Cortex of kidney (tissue), 1 donor: ENCODE measurements around the gene DHX35.
A peak's percentile ranks its signal among the peaks of the same experiment; 100 is the strongest.

Experiments used
- DNase-seq: peaks from one replicate; lab custom pipeline; 2025; lab: John Stamatoyannopoulos, UW

Gene DHX35

GRCh38 chr20:39021748-39022147 is 59.6 kb downstream of the DHX35 start:
- DNase-seq, result no peak

DNA sequence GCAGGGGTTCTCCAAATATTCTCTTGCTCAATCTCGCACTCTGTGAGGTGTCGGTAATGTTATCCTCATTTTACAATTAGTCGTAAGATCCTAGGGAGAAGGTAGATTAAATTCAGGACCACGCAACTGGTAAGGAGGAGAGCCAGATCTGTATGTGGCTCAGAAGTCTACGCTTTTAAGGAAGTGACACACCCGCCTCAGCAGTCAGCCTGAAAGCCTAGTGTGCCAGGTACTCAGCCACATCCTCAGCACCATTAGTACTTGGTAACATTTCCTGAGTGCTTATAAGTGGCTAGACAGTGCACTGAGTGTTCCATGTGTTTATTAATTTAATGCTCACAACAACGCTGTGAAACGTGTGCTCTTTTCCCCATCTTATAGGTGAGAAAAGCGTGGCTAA is 63.7 kb downstream of the DHX35 start:
- DNase-seq, result no peak

DNA sequence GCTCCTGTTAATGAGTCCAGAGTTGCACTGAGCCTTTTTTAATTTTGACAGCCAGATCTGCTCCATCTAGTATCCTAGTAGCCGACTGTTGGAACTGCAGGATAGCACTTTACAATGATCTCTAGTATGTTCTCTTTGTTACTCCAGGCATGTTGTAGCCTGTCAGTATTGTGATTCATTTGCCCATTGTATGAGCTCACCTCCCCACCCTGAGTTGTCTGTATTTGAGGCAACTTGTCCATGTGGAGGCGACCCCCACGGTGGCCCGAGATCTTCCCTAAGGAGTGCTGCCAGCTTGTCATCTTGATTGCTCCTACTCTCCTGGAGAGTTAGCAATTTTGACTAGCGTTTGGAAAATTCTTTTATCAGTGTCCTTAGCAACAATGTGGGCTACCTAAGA is 67.2 kb downstream of the DHX35 start:
- DNase-seq, result no peak

- no peak for DNase-seq
Measured at GRCh38 chr20:39032997-39033396, 70.9 kb downstream of the DHX35 start.

DNA sequence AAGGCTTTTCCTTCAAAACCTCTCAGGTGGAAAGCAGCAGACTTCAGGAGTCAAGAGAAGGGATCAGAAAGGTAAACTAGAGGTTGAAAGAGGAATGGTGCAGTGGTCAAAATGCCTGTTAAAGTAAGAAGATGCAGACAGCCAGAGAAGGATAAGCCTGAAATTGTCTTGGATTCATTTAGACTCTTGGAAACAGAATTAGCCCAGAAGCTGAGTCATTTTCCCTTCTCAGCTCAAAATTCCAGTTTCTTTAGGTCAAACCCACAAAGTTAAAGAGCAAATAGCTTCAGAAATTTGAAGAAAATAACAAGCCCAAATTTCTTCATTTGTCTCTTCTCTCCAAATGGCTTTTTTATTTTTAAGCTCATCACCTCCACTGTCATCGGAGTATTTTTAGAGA is 73.9 kb downstream of the DHX35 start:
- DNase-seq, result no peak

- no peak for DNase-seq
Measured at GRCh38 chr20:39036851-39037250, 74.7 kb downstream of the DHX35 start.

DNA sequence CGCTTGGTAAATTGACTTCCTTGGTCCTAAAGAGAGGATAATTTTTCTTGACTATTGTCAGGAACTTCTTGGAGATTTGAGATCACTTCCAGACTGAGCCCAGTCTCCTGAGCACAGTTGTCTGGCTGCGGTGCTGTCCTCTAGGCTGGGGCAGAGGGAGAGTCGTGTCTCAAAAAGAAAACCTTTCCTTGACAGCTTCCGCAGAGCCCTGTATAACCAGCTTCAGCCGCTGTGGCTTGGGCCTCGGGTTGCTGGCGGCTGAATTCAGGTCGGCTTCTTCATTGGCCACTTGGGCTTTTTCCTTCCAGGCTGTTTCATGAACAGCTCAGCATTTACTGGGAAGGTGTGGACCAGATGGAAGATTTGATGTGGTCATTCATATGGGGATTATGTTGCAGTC is 75.9 kb downstream of the DHX35 start:
- DNase-seq, result no peak

DNA sequence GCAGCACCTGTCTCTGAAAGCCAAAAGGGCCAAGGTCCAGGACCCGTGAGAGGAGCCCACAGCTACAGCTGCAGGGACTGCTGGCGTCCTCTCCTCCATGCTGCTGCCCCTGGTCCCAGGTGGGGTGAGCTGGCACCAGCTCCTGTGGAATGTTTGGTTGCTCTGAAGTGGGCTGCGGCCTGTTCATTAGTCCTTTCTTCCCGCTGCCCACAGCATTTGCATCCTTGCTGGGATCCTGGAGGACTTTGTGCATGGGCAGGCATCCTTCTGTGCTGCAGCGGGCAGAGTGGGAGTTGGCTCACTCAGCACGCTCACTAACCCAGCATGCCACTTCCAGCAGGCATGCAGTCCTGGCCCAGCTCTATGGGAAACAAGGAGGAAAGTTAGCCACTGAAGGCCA is 76.4 kb downstream of the DHX35 start:
- DNase-seq, result no peak

GRCh38 chr20:39039261-39039660 is 77.1 kb downstream of the DHX35 start:
- no peak for DNase-seq

DNA sequence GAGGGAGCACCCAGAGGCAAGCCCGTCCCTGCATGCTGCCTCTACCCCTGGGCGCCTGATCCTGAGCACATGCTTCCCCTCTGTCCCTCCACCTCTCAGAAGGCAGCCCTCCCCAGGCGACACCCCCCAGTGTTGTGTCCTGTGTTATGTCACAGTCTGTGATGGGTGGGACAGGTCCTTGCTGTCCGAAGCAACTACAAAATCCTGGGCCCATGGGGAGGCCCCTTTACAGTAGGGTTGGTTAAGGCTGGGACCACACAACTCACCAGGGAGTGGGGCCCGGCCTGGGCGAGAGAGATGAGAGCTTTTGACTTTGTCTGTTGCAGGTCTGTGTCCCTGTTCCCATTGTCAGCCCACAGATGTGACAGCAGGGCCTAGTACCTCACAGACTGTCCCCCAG is 78.0 kb downstream of the DHX35 start:
- DNase-seq, result no peak

DNA sequence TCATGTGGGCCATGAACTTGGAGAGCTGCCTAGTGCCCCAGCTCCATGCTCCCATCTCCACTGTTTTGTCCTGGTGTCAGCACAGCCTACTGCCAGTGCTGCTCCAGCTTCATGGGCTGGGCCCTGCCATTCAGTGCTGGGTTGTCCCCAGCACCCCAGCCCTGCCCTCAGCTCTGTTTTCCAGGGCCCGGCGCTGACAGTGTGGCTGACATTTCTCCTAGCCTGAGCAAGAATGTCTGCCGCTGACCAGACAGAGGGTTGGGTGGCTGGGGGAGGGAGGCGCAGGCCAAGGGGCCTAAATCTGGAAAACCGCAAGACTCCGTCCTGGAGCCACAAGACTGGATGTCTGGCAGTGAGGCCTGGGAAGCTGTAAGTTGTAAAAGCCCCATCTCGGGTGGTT is 78.9 kb downstream of the DHX35 start:
- no peak for DNase-seq

GRCh38 chr20:39042279-39043150 is 80.4 kb downstream of the DHX35 start:
- no peak for DNase-seq

GRCh38 chr20:39044501-39044900 is 82.4 kb downstream of the DHX35 start:
- no peak for DNase-seq

GRCh38 chr20:39045676-39046075 is 83.5 kb downstream of the DHX35 start:
- no peak for DNase-seq

- DNase-seq, result no peak
Measured at GRCh38 chr20:39047417-39047985, 85.4 kb downstream of the DHX35 start.

DNA sequence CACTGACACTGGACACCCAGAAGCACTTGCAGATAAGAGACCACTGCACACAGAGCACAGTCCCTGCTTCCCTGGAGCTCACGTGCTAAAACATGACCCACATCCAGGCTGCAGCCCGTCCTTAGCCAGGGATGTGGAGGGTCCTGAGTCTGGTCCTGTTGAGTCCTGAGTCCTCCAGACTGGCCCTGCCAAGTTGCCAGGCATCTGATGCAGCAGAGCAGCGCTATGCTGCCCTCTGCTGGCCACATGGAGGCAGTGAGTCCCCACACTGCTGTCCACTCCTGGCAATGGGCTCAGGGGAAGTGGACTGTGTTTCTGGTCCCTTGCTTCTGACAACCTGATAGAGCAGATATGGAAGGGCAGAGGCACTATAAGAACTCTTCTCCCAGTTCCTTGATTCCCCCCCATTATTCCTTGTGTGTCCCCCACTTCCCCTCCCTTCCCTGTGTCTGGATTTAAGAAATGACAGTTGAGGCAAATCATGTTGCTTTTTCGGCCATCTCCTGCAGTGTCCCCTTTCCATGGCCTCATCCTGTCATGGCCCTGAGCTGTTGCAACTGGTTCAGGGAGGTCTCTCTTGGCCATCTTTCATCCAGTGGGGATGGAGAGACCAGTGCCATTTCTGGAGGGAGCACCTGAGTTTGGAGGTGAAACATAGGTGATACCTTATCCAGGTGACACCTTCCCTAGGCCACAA is 86.0 kb downstream of the DHX35 start:
- no peak for DNase-seq

DNA sequence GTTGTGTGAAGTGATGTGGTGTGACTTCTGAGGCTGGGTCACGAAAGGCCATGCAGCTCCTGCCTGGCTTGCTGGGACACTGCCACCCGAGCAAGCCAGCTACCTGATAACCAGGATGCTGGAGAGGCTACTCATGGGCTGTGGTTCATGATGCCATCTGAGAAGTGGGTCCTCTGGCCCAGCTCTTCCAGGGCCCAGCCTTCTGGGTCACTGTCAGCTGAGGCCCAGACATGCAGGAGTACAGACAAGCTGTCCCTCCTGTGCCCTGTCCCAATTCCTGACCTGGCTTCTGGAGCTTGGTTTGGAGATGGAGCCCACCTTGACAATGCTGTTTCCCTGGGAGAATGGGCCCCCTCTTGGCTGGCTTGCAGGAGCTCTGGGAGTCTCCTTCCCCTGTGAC is 87.0 kb downstream of the DHX35 start:
- no peak for DNase-seq

DNA sequence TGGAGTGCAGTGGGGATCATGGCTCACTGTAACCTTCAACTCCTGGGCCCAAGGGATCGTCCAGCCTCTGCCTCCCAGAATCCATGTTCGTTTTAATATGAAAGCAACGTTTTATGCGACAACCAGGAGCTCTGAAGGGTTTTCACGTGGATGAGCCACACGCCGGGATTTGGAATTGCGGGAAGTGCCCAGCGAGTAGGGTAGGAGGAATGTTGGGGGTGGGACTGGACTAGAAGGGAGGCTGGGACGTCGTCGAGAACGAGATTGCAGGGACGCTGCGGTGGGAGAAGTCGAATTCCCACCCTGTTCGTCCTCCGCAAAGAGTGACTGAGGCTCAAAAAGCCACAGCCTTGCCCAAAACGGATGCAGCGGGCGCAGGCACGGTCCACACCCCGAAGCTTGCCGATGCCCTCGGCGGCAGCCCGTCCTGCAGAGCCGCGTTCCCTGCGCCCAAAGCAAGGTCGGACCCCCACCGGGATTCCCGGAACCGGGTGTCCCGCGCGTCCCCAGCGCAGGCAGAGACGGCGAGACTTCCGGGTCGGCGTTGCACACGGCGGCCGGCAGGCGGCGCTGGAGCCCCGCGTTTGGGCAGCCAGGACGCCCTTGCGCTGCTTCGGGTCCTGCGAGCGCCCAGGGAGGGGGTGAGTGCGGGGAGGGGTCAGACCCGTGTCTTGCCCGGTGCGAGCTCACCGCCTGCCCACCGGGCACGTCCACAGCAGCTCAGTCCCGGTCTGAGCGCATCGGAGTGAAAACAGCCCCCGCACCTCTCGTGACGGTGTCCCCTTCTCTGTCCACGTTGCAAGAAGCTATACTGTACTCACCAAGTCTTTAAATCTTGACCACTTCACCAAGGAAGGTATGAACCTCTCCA is 87.8 kb downstream of the DHX35 start:
- peak; percentile 13 for DNase-seq

DNA sequence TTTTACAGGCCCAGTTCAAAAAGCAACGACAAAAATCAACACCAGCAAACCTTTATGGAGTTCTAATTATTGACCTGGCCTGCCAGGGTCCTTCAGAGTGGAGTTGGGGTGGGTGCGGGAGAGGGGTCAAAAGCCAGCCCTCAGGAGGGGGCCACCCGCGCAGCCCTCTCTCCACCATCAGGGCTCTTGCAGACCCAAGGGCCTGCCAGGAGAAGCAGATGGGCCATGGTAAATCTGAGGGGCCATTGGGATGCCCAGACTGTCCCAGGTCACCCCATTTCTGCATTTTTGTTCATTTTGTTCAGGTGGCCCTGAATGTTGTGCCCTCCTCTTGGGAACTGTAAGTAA is 88.4 kb downstream of the DHX35 start:
- DNase-seq, result no peak

GRCh38 chr20:39052676-39053075 is 90.5 kb downstream of the DHX35 start:
- no peak for DNase-seq

GRCh38 chr20:39057143-39057542 is 95.0 kb downstream of the DHX35 start:
- DNase-seq, result no peak

DNA sequence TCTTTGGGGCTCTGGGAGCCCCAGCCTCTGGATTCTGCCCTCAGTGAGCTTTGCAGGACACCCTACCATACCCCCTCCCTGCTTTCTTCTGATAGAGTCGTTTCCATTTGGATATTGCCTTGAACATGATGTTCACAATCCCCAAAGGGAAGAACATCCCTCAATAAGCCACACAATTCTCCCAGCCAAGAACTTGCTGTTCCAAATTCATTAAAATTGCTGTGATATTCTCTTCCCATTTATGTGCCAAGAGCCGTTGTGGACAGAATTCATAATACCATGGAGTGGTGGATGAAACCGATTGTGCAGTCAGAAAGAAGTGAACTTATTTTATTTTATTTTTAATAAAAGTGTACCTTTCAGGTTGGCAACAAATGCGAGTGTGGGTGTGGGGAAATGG is 95.8 kb downstream of the DHX35 start:
- DNase-seq, result no peak
